CD4-positive, alpha-beta T cell treated with Interleukin-15 for 1 hour (primary cell): Measurements from ENCODE around the gene TNFRSF18.
A peak's percentile ranks its signal among the peaks of the same experiment; 100 is the strongest.

Experiments used
- DNase-seq: peaks from one replicate; pipeline ENCODE4 v3.0.0-alpha.2; 2020

TNFRSF18 gene

DNA sequence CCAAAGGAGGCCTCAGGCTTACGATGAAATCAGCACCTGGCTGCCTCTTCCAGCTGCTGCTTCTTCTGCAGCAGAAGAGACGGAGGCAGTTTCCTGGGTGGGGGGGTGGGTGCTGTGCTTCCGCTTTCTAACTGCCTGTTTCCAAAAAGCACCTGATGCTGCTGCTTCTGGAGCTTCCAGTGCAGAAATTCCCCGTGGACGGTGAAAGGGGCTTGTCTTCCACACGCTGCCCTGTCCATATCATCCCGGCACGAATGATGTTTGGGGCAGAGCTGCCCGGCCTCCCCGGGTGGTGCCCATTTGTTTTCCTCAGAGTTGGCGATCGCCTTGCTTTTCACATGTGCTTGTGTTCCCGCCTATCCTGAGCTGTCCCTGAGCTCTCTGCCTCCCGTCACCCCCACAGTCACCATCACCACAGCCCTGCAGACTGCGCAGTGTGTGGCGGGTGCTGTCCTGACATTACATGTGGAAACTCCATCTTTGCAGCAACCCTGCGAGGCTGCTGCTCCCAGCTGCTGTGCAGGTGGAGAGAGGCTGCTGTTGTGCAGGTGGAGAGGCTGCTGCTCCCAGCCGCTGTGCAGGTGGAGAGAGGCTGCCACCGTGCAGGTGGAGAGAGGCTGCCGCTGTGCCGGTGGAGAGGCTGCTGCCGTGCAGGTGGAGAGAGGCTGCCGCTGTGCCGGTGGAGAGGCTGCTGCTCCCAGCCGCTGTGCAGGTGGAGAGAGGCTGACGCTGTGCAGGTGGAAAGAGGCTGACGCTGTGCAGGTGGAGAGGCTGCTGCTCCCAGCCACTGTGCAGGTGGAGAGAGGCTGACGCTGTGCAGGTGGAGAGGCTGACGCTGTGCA, 30.9 kb downstream of the TNFRSF18 start:
- DNase-seq, result peak; percentile 11

DNA sequence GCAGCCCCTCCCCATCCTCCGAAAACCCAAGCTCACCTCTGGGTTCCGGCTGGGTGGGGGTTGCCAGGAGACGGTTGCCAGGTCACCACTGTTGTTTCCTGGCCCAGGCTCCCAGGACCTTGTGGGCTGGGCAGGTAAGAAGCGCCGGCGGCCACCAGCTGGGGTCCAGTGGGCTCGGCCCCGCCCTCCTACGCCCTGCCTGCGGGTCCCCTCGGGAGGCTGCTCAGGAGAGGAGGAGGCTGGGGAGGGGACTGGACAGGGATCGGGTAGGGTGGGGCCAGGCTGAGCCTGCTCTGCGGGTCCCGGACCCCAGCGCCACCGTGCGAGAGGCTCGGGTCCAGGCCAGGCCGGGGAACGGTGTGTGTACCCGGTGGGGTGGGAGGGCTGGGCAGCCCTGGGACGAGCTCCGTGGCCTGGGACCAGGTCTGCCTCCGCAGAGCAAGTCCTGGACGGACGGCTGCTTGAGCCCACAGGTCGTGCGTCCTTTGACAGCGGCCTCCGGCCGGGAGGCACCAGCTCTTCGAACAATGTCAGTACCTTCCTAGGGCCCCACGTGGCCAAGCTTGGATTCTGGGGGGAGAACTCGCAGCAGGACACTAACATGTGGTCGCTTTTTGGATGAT, 32.5 kb downstream of the TNFRSF18 start, which contains the start of gene TTLL10:
Gene TTLL10 (plus strand): TSS at position 88 of the 623 bp plus-strand sequence. CDS start 5,336 bp downstream, outside the sequence.
- DNase-seq, result peak; percentile 66

GRCh38 chr1:1173061-1173792, 33.2 kb downstream of the TNFRSF18 start:
- peak; percentile 2 for DNase-seq

DNA sequence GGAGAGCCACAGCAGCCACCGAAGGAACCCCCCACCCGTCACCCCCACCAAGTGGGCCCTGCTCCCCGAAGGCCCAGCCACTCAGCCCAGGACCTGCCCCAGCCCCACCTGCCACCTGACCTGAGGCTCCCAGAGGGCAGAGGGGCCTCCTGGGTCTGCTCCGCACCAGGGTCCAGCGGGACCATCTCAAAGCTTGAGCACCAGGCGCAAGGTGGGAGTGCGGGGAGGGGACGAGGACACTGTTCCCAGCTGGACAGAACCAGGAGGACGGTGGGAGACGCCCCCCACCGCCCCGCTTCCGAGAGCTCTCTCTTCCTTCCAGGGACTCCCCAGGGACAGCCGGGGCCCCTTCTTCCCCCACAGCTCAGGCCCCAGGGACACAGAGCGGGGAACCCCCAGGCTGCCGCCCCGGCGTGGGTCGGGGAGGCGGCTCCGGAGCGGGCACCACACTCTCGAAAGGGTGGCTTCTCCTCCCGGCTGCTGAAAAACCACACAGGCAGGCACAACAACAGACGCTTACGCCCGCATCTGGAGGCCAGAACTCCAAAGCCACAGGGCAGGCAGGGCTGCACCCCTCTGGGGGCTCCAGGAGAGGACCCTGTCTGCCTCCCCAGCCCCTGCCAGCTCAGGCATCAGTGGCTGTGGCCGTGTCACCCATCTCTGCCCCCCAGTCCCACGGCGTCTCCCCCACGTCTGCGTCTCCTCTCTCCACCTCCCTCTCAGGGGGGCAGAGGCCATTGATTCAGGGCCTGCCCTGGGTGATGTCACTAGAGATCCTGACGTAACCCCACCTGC, 34.6 kb downstream of the TNFRSF18 start:
- peak; percentile 73 for DNase-seq

GRCh38 chr1:1171161-1171545, 35.2 kb downstream of the TNFRSF18 start:
- DNase-seq, result peak; percentile 12

- peak; percentile 10 for DNase-seq
Observed at GRCh38 chr1:1170215-1171091, 35.9 kb downstream of the TNFRSF18 start.

- DNase-seq, result peak; percentile 16
Observed at GRCh38 chr1:1169429-1170214, 36.8 kb downstream of the TNFRSF18 start.

DNA sequence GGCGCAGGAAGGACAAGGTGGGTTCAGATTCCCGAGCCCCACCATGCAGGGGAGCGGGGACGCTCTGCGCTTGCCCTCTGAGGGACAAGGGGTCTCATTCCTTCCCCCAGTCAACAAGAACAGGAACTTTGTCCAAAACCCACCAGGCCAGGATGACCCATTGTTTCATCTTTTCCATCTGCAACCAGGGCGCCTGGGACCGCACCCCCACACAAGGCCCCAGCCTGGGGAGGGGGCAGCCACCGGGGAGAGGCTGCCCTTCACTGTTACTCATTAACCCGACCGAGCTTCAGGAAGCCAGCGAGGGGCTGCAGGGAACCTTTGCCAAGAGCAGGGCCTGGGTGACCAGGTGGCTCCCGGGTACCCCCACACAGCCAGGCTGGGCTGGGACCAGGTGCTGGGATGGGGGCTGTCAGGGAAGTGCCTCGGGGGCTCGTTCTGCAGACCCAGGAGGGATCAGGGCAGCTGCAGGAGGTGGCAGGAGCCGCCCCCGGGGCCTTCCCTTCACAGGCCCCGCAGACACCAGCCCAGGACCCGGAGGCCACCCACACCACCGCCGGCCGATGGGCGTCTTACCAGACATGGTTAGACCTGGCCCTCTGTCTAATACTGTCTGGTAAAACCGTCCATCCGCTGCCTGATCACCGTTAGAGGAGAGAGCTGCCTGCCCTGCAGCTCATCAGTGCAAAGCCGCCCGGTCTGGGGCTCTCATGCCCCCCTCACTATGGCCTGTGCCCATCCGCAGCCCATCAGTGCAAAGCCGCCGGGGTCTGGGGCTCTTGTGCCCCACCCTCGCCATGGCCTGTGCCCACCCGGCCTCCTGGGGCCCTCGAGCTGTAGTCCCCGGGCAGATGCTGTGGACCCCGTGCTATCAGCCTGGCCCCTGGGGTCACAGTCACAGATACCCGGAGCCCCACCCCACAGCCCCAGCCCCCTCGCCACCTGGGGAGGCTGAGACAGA, 37.7 kb downstream of the TNFRSF18 start:
- peak; percentile 12 for DNase-seq

GRCh38 chr1:1167841-1168450, 38.4 kb downstream of the TNFRSF18 start:
- no peak for DNase-seq

- DNase-seq, result no peak
Observed at GRCh38 chr1:1167398-1167821, 39.0 kb downstream of the TNFRSF18 start.

GRCh38 chr1:1166642-1167397, 39.6 kb downstream of the TNFRSF18 start:
- DNase-seq, result no peak

DNA sequence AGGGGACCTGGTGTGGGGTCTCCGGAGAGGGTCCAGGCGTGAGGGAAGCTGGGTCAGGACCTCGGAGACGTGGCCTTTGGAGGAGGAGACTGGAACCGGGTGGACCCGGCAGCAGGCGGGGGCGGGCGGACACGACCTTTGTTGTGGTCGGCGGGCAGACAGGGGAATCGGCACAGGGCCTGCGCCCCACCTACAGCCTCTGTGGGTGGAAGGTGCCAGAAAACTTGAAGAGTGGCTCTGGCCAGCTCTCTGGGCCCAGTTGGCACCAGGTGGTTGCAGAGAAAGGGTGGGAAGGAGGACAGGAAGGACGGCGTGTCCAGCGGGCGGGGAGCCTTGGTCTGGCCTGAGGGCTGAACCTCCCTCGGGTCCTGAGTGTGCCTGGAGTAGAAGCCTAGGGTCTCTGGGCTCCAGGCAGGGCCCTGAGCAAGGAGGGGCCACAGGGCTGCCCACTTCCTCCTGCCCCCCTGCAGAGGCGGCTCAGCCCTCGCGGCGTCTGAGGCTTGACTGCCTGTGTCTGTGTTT, 40.4 kb downstream of the TNFRSF18 start:
- DNase-seq, result no peak

GRCh38 chr1:1165485-1165884, 40.9 kb downstream of the TNFRSF18 start:
- no peak for DNase-seq

GRCh38 chr1:1164701-1165451, 41.5 kb downstream of the TNFRSF18 start:
- DNase-seq, result no peak

DNA sequence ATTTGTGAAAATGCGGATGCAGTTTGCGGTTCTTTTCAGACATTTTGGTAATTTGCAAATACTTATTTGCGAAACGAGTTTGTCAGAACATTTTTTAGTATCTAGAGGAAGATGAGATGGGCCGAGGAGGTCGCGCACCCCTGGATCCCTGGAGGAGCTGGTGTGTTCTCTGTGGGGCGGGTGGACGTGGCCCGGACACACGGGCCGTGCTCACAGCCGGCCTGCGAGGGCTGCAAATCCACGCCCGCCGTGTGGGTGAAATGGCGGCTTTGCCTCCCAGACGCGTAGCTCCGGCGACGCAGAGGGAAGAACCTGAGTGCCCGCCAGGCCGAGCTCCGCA, 42.1 kb downstream of the TNFRSF18 start:
- no peak for DNase-seq

GRCh38 chr1:1163538-1164070, 42.8 kb downstream of the TNFRSF18 start:
- no peak for DNase-seq
